Loucy (cell line): Measurements from ENCODE around the gene SREK1.

Experiments
- CTCF ChIP-seq: fragments of 200-600 bp; sonication (generic); conservative IDR thresholded peaks from 2 replicates; pipeline ENCODE4 v1.5.1; 2014; ENCODE audit warnings: mild to moderate bottlenecking, antibody characterized with exemption, low read length
- EZH2phosphoT487 ChIP-seq: fragments of 200-600 bp; IDR thresholded peaks from 2 replicates; pipeline ENCODE4 v1.6.1; 2018; ENCODE audit warnings: antibody characterized with exemption, mild to moderate bottlenecking, moderate library complexity, borderline replicate concordance

- no peak for TF ChIP-seq CTCF
- no peak for TF ChIP-seq EZH2phosphoT487
Observed at GRCh38 chr5:66197764-66198405, 53.8 kb downstream of the SREK1 start.
